T47D (cell line): Measurements from ENCODE around the gene ZNF385A.

Experiments used
- DNase-seq, 2 experiments: peaks; one replicate each; pipeline versions ENCODE4 v3.0.0 to v3.0.0-alpha.2; 2011 to 2012; ENCODE audit warnings: low read depth in 1 of 2, low spot score in 1 of 2
- JUND ChIP-seq: IDR thresholded peaks from 2 replicates; pipeline ENCODE4 v1.6.1; 2012; ENCODE audit warnings: low read depth
- in situ Hi-C: cut with HindIII; loops from 2 replicates; pipeline ENCODE4 v1.10.0; 2016; ENCODE audit warnings: low sequenced_read_pairs, low pct_unique_long_range_greater_than_20kb

Gene ZNF385A

GRCh38 chr12:54384591-54385041, at the start of gene ZNF385A:
TSS of gene ZNF385A (minus strand) at chr12:54384733. CDS start at chr12:54384514, 219 bp downstream.
- in situ Hi-C loops, result no loop called here
- DNase-seq, result no peak
- TF ChIP-seq JUND, result no peak

- DNase-seq, result no peak
- no peak for TF ChIP-seq JUND
- in situ Hi-C loops, result no loop called here
Observed at GRCh38 chr12:54432815-54433164, 48.3 kb upstream of the ZNF385A start.

- no peak for DNase-seq
- TF ChIP-seq JUND, result no peak
- in situ Hi-C loops, result no loop called here
Observed at GRCh38 chr12:54431911-54432814, 47.6 kb upstream of the ZNF385A start.

- DNase-seq, result no peak
- in situ Hi-C loops, result no loop called here
- TF ChIP-seq JUND, result no peak
Observed at GRCh38 chr12:54430471-54431069, 46.0 kb upstream of the ZNF385A start.

GRCh38 chr12:54429014-54429471, 44.5 kb upstream of the ZNF385A start:
- no peak for DNase-seq
- TF ChIP-seq JUND, result no peak
- in situ Hi-C loops, result no loop called here

GRCh38 chr12:54428050-54429013, 43.8 kb upstream of the ZNF385A start:
- in situ Hi-C loops, result no loop called here
- no peak for DNase-seq
- no peak for TF ChIP-seq JUND

- no peak for TF ChIP-seq JUND
- in situ Hi-C loops, result no loop called here
- no peak for DNase-seq
Observed at GRCh38 chr12:54427106-54427505, 42.6 kb upstream of the ZNF385A start.

- TF ChIP-seq JUND, result no peak
- in situ Hi-C loops, result no loop called here
- no peak for DNase-seq
Observed at GRCh38 chr12:54426690-54427089, 42.2 kb upstream of the ZNF385A start.

- TF ChIP-seq JUND, result no peak
- no peak for DNase-seq
- in situ Hi-C loops, result no loop called here
Observed at GRCh38 chr12:54425702-54426101, 41.2 kb upstream of the ZNF385A start.

GRCh38 chr12:54424224-54424623, 39.7 kb upstream of the ZNF385A start:
- no peak for TF ChIP-seq JUND
- DNase-seq, result no peak
- in situ Hi-C loops, result no loop called here

GRCh38 chr12:54423816-54424150, 39.2 kb upstream of the ZNF385A start:
- in situ Hi-C loops, result no loop called here
- TF ChIP-seq JUND, result no peak
- no peak for DNase-seq

- TF ChIP-seq JUND, result no peak
- DNase-seq, result no peak
- in situ Hi-C loops, result no loop called here
Observed at GRCh38 chr12:54421879-54422250, 37.3 kb upstream of the ZNF385A start.
